Middle frontal gyrus (tissue), 1 donor: ENCODE data around the gene CACNA1S.

Experiments
- DNase-seq: peaks from one replicate; pipeline ENCODE4 v3.0.0-alpha.2; 2015; ENCODE audit warnings: low spot score; ENCODE audit errors: extremely low spot score

CACNA1S gene

GRCh38 chr1:201112173-201112731, at the start of gene CACNA1S:
Gene CACNA1S, minus strand, starts transcription at chr1:201112426. Its CDS starts 87 bp downstream, at chr1:201112339.
- no peak for DNase-seq

GRCh38 chr1:201157949-201158348, 45.7 kb upstream of the CACNA1S start:
- DNase-seq = no peak

DNA sequence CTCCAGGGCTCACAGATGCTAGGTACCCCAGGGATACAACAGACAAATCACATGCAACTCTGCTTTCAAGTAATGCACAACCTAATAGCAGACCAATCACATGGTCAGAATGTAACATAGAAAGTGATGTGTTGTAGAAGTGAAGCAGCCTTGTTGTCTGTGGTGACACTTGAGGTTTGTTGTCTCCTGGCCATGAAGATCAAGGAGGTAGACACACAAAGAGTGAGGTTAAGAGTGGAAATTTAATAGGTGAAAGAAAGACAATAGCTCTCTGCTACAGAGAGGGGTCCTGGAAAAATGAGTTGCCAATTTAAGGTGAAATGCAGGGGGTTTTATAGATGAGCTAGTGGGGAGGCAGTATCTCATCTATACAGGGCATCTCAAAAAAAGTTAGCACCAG, 44.6 kb upstream of the CACNA1S start:
- no peak for DNase-seq

DNA sequence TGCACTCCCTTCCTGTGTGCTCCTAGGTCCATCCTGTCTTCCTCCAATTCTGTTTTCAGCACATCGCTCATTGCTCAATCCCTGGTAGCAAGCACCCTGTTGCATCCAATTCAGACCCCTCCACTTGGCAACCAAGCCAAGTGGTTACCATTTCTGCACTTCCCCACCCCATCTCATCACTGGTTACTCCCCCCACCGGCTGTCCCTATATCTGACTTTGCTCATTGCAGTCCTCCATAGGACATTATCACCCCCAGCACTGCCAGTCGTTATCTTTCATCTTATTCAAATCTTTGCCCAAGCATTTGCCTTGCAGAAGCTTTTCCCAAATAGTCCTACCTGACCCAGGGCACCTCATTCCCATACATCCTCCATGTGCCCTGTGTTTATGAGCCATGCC, 44.1 kb upstream of the CACNA1S start:
- no peak for DNase-seq

- DNase-seq = no peak
These were observed 43.1 kb upstream of the CACNA1S start for GRCh38 chr1:201155354-201155753.

DNA sequence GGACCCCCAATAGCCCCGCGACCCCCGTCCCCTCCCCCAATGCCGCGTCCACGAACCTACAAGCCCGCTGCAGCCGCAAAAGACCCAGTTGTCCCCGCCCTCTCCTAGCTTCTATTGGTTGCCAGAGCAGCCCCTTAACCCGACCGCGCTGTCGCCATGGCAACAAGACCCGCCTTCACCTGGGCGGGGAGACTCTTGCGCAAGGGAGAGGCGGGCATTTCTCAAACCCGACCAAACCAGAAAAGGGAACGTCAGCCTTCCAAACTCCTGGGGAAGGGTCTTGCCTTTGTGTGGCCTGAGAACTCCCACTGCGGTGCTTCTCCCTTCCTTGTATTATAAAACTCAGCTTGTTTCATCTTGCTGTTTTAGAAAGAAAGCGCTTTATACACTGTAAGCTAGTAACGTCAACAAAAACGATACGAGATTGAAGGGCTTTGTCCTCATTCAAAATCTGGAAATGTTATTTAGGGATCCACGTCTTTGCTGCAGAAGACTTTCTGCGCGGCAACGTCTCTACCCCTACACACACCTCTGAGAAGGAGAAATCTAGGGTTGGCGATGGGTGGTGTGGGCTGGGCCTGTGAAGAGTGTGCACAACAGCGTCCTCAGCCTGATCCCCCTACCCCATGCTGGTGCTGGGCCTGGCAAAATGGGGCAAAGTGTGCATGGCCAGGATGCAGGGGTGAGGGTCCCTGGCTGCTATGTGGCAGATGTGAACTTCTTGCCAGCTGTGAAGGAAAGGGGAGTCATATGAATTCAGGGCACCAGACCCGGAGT, 42.4 kb upstream of the CACNA1S start, which contains the start of gene TMEM9:
Gene TMEM9, minus strand, starts transcription at position 86 of the 777 bp plus-strand sequence. CDS start 551 bp downstream, outside the sequence.
- DNase-seq = peak; percentile 93

DNA sequence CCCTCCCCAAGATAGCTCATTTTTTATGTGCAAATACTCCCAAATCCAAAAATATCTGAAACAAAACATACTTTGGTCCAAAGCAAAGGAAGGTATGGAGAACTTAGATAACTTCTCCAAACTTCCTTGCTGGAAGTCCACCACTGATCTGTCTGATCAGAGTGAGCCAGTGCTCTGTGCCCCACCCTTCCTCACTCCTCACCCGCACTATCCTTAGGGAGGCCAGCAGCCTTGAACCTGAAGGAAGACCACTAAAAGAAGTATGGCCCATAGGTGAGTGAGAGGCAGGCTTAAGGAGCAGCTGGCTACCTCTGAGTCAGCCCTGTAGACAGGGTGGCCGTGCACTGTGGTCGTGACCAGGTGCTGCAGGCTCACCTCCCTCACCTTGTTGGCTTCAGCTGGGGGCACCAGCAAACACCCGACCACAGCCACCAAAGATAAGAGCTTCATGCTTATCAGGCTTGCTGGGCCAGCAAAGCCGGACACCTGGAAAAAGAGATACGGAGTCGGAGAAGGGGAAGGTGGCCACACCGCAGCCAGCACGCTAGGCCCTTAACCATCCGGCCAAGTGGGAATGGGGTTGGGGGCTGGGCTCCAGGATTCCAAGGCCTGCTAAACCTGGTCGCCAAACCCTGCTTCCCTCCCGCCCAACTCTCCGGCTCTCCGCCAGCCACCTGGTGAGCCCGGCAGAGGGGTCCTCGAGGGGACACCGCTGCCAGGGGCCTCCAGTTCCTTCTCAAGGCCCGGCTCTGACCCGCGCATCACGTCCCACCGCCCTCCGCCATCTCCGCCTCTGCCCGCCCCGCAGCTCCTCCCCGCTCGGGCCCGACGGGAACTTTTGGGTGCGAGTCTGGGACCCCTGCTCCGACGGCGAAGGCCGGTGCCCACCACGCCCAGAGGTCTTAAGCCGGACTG, 41.5 kb upstream of the CACNA1S start:
- no peak for DNase-seq

DNA sequence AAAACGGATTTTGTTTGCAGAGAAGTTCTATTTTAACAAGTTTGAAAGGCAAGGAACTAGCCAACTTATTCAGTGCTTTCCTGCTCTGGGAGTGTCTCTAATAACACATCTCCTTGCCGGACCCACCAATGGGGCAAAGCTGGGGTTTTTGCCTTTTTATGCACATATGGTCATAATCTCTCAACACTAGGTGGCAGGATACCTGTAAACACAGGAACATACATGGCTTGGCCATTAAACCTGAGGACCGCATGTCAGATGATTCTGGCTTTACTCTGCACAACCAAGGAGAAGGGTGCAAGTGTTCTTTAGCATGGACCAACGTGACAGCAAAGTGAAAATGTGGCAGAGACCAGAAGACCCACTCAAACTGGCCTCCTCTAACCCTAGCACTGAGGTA, 37.2 kb upstream of the CACNA1S start:
- no peak for DNase-seq

DNA sequence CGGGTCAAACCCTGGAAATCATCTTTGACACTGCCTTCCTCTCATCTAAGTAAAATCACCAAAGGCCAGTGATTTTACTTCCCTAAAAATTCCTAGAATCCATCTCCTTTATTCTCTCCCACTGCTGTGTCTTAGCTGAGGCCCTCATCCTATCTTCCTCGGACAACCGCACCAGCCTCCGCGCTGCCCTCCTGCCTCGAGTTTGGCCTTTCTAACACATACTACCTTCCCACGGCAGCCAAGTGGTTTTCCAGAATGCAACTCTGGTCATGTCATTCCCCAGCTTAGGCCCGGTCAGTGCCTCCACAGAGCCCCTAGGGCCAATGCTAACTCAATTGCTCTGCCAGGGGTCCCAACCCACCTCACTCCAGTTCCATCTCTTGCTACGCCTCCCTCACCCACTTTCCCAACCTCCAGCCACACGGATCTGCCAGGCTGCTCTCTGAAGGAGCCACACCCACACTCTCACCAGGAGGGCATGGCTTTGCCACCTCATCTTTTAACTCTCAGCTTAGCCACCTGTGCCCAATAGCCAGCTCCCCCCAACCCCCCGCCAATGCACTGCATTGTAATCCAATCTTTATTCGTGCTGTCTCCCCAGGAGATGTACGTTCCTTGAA, 35.3 kb upstream of the CACNA1S start:
- DNase-seq = no peak

- no peak for DNase-seq
These were observed 34.6 kb upstream of the CACNA1S start for GRCh38 chr1:201146626-201147390.

GRCh38 chr1:201145816-201146215, 33.6 kb upstream of the CACNA1S start:
- no peak for DNase-seq

- DNase-seq = no peak
These were observed 32.9 kb upstream of the CACNA1S start for GRCh38 chr1:201145132-201145531.

DNA sequence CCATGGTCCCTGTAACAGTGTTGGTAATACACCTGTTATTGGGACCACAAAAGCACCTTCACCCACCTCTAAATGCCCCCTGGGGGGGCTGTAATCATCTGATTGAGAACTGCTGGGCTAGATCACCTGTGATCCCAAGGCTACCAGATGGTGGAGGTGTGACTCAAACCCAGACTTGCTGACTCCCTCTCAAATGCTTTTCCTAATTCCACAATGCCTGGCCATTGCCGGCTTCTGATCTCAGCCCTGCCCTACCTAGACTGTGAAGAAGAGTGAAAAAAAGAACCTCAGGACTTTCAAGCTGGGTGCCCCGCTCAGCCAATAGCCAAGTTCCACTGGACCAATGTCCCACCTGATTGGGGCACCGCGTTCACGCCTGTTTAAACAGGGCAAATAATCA, 32.5 kb upstream of the CACNA1S start:
- DNase-seq = no peak

DNA sequence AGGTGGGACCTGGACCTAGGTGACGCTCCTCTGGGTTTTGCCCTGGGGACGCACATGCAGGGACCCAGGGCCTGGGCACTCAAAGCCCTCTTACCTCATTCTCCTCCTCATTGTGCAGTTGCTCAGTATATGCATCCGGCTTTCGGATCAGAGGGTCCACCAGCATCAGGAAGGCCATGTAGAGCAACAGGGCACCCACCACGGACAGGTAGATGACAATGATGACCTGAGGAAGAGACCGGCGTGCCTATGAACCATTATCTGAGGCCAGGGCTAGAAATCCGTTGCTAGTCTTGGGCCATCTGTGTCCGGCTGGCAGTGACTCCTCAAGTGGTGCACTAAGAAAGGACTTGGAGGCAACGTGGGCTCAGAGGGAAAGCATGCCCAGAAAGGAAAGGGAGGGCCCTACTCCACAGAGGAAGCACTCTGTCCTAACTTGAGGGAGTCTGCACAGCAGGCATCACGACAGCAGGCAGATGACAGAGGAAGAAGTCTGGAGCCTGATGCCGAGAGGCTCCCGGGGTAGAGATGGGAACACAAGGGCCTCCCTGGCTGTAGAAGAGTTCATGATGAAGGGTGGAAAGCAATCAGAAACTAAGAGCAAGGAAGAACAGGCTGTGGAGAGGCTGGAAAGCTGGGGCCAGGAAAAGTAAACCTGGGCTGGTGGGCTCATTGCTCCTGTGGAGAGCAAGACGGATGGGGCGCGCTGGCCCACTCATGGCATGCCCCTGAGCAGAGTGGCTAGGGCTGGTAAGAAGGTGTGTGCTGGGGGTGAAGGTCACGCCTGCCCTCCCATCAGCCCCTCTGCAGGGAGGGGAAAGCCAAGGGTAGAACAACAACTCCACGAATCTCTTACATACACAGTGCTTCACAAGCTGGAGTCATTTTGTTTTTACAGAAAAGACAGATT, 31.8 kb upstream of the CACNA1S start:
- no peak for DNase-seq

DNA sequence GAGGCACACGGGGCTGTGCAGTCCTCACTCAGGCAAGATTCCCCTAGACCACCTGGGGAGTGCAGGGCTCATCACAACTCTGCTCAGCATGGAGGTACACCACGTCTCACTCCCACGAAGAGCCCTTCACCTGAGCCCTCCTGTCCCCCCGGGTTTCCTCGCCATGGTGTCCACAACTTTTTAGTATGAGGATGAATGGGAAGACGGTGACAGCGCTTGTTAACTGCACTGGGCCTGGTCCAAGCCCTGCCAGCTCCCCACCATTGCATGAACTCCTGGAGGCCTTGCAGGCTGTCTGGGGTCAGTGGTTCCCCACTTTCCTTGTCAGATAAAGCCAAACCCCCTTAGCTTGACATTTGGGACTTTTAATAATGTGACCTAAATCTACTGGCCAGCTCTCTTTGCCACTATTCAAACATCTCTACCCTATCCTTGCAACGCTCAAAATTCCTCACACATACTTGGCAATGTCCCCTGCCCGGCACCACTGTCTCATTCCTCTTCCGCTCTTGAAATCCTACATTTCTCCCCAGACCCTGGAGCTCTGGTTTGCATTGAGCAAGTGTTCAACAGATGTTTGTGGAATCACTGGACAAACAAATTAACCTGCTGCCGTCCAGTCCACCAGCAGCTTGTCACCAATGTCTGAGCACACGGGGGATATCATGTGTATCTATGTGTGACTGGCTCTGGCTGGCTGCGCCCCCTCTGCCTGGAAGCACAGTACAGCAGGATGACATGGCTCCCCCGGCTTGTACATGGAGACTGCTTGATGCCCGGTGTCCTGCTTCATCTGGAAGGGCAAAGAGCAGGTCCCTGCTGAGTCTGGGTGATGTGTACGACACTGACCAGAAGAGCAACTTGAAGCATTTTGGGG, 30.9 kb upstream of the CACNA1S start:
- DNase-seq = no peak

DNA sequence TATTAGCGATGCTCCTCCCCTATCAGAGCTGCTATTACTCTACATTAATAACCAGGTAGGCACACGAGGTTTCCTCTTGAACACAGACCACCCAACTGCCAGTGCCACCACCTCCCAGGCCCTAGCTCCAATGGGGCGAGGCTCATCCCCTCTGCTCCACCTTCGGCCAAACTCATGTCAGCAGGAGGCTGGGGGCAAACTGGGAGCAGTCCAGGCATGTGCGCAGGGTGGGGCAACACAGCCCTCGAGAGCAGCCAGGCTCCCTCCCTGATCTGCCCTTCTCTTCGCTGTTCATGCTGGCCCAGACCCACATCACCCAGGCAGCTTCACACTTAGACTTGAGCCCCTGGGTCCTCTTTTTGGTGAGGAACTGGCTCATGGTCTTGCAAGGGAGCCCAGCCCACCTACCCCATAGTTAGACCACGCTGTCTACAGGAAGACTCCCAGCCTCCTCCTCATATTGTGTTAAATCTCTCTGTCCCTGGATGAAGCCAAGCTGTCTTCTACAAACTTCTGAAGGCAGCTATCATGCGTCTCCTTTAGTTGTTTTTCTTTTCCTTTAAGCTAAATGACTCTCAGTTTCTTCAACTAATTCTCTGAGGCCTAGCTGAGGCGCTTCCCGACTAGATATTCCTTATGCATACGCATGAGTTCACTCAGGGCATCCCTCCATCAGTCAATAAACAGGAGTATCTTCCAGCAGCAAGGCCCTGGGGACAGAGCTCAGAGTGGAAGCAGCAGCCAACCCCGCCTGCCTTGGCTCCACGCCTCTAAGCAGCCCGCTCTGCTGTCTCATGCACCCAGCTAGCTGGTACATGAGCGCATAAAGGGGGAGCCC, 30.0 kb upstream of the CACNA1S start:
- DNase-seq = no peak

- DNase-seq = no peak
These were observed 29.2 kb upstream of the CACNA1S start for GRCh38 chr1:201141418-201141817.

DNA sequence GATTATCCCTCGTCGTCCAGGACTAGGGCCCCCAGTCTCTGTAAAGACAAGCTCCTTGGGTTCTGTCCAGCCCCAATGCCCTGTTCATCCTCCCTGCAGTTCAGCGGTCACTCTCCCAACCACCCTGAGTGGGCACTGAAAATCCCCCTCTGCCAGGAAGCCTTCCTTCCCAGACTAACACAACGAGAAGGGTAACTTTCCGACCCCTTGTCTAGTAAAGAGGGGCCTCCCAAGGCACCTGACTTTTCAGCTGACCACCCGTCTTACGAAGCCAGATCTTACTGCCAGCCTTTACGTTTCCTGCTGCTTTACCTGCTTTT, 28.7 kb upstream of the CACNA1S start:
- no peak for DNase-seq
